ENCODE measurements around the gene KLHL33. TPM values are rescaled to one million over a fixed set of nuclear protein-coding genes. Genes with fewer than 3 reads are reported as not detected.

KLHL33 gene
- polyA plus RNA-seq, 1 donor from 2014 or later: not detected

DNA sequence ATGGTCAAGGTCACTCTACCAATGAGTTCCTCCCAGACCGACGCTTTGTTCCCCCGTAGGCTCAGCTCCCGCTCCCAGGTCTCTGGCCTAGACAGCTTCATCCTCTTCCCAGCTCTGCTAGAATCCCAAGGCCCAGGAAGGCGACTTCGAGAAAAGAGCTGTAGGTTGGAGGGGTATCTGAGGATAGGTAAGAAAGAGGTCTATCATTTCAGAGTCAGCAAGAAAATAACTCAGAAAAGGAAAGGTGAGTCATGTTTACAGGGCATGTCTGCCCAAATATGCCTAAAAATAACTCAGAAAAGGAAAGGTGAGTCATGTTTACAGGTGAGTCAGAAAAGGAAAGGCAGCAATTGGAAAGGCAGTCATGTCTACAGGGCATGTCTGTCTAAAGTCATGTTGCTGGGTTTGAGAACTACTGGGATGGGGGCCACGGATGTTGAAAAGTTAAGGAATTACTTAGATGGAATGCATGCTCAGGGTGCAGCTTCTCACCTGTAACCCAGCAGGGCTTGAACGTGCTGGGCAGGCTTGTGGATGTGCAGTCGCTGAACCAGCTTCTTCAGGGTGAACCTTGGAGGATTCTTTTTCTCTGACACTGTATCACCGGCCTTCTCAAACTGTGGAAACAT, 34.9 kb downstream of the KLHL33 start:
- H3F3A ChIP-seq (ENCODE audit: insufficient read depth, low read length, poor library complexity, severe bottlenecking): no peaks in the 10 kb centered on the region
- H3K27me3 ChIP-seq (ENCODE audit: insufficient read depth, low read depth, low read length): no peaks in the 10 kb centered on the region
- no peaks in the 10 kb centered on the region for H3K36me3 ChIP-seq (ENCODE audit: insufficient read depth, low read length)
- no peak overlapping the region for H3K4me2 ChIP-seq (ENCODE audit: low read length)
- no peak overlapping the region for H3K27ac ChIP-seq (ENCODE audit: low read length)
- no peaks in the 10 kb centered on the region for H3K79me2 ChIP-seq (replicated peaks; ENCODE audit: insufficient read depth, low read length)
- H3K9me2 ChIP-seq (ENCODE audit: insufficient read depth, low read length): no peaks in the 10 kb centered on the region
- H3K4me3 ChIP-seq (ENCODE audit: low read length): no peak overlapping the region
- H3K9ac ChIP-seq (ENCODE audit: low read length): no peak overlapping the region
- H2AFZ ChIP-seq (ENCODE audit: low read depth, low read length): no peak overlapping the region
- TF ChIP-seq, protein P1, sequence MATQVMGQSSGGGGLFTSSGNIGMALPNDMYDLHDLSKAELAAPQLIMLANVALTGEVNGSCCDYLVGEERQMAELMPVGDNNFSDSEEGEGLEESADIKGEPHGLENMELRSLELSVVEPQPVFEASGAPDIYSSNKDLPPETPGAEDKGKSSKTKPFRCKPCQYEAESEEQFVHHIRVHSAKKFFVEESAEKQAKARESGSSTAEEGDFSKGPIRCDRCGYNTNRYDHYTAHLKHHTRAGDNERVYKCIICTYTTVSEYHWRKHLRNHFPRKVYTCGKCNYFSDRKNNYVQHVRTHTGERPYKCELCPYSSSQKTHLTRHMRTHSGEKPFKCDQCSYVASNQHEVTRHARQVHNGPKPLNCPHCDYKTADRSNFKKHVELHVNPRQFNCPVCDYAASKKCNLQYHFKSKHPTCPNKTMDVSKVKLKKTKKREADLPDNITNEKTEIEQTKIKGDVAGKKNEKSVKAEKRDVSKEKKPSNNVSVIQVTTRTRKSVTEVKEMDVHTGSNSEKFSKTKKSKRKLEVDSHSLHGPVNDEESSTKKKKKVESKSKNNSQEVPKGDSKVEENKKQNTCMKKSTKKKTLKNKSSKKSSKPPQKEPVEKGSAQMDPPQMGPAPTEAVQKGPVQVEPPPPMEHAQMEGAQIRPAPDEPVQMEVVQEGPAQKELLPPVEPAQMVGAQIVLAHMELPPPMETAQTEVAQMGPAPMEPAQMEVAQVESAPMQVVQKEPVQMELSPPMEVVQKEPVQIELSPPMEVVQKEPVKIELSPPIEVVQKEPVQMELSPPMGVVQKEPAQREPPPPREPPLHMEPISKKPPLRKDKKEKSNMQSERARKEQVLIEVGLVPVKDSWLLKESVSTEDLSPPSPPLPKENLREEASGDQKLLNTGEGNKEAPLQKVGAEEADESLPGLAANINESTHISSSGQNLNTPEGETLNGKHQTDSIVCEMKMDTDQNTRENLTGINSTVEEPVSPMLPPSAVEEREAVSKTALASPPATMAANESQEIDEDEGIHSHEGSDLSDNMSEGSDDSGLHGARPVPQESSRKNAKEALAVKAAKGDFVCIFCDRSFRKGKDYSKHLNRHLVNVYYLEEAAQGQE (IDR thresholded peaks at IDR 0.05; ENCODE audit: borderline replicate concordance): no peak
- TF ChIP-seq, protein P2, sequence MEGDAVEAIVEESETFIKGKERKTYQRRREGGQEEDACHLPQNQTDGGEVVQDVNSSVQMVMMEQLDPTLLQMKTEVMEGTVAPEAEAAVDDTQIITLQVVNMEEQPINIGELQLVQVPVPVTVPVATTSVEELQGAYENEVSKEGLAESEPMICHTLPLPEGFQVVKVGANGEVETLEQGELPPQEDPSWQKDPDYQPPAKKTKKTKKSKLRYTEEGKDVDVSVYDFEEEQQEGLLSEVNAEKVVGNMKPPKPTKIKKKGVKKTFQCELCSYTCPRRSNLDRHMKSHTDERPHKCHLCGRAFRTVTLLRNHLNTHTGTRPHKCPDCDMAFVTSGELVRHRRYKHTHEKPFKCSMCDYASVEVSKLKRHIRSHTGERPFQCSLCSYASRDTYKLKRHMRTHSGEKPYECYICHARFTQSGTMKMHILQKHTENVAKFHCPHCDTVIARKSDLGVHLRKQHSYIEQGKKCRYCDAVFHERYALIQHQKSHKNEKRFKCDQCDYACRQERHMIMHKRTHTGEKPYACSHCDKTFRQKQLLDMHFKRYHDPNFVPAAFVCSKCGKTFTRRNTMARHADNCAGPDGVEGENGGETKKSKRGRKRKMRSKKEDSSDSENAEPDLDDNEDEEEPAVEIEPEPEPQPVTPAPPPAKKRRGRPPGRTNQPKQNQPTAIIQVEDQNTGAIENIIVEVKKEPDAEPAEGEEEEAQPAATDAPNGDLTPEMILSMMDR (IDR thresholded peaks at IDR 0.05; ENCODE audit: poor library complexity, severe bottlenecking): no peak
- no peaks in the 10 kb centered on the region for H3K9me3 ChIP-seq (ENCODE audit: low read length)
- H4K20me1 ChIP-seq (ENCODE audit: insufficient read depth): no peaks in the 10 kb centered on the region

DNA sequence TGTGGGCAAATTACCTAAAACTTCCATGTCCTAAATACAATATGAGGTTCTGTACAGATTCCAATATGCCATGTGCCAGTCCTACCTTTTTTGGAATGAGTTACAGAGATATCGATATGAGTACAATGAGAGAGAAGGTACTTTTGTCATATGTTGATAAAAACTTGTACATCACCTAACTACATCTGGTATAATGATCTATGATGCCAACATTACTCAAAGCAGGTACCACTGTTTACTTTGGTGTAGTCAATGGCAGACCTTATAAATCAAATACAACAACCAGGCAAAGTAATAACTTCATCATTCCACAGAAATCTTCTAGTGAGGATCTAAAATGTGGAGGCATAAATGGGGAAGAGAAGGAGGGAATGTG, 35.4 kb downstream of the KLHL33 start:
- H3F3A ChIP-seq (ENCODE audit: insufficient read depth, low read length, poor library complexity, severe bottlenecking): no peaks in the 10 kb centered on the region
- no peaks in the 10 kb centered on the region for H3K27me3 ChIP-seq (ENCODE audit: insufficient read depth, low read depth, low read length)
- no peaks in the 10 kb centered on the region for H3K9me3 ChIP-seq (ENCODE audit: low read length)
- no peak overlapping the region for H3K9ac ChIP-seq (ENCODE audit: low read length)
- no peaks in the 10 kb centered on the region for H3K79me2 ChIP-seq (replicated peaks; ENCODE audit: insufficient read depth, low read length)
- H3K4me2 ChIP-seq (ENCODE audit: low read length): no peak overlapping the region
- no peak overlapping the region for H3K27ac ChIP-seq (ENCODE audit: low read length)
- no peak overlapping the region for H3K4me3 ChIP-seq (ENCODE audit: low read length)
- no peaks in the 10 kb centered on the region for H3K9me2 ChIP-seq (ENCODE audit: insufficient read depth, low read length)
- H3K36me3 ChIP-seq (ENCODE audit: insufficient read depth, low read length): no peaks in the 10 kb centered on the region
- TF ChIP-seq RAD21 (conservative IDR thresholded peaks at IDR 0.05) (no peak), MXI1 (conservative IDR thresholded peaks at IDR 0.05; ENCODE audit: poor library complexity, severe bottlenecking) (no peak)
- TF ChIP-seq, protein P1 (IDR thresholded peaks at IDR 0.05; ENCODE audit: borderline replicate concordance): no peak
- no peaks in the 10 kb centered on the region for H4K20me1 ChIP-seq (ENCODE audit: insufficient read depth)
- H2AFZ ChIP-seq (ENCODE audit: low read depth, low read length): no peak overlapping the region

Measured in neural cell (in vitro differentiated cells).